Measurements from ENCODE around the gene RIT1.

DNA sequence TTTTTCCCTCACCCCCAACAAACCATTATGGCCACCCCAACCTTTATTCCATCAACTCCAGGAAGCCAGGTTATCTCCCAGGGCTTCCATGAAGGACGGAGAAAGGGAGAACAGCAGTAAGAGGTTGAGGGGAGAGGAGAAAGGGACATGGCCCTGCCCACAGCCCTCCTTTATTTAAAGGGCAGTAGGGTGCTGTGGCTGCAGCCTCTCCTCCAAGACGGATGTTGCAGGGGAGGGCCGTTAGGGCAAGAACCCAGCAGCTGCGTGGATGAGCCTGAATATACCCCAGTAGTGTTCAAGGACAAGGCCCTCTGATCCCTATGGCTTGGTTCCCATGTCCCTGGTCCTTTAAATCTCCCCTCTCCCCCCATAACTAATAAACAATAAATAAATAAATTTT, 36.1 kb upstream of the RIT1 start:
- TF ChIP-seq MYC (IDR thresholded peaks at IDR 0.05; ENCODE audit: low read depth, low read length) (no peak), EZH2 (IDR thresholded peaks at IDR 0.05; ENCODE audit: borderline replicate concordance, low read depth, low read length, severe bottlenecking) (no peak), POLR2AphosphoS5 (IDR thresholded peaks at IDR 0.05; ENCODE audit: insufficient read depth, low read depth, low read length) (no peak), POLR2A (IDR thresholded peaks at IDR 0.05; ENCODE audit: low read depth, low read length) (no peak), JUN (IDR thresholded peaks at IDR 0.05; ENCODE audit: borderline replicate concordance, insufficient read depth, insufficient read length, low read depth) (no peak), FOS (IDR thresholded peaks at IDR 0.05; ENCODE audit: borderline replicate concordance, insufficient read depth, low read length) (no peak), GATA2 (IDR thresholded peaks at IDR 0.05; ENCODE audit: insufficient read depth, insufficient read length, low read depth, low read length) (no peak)
- TF ChIP-seq, protein P1, sequence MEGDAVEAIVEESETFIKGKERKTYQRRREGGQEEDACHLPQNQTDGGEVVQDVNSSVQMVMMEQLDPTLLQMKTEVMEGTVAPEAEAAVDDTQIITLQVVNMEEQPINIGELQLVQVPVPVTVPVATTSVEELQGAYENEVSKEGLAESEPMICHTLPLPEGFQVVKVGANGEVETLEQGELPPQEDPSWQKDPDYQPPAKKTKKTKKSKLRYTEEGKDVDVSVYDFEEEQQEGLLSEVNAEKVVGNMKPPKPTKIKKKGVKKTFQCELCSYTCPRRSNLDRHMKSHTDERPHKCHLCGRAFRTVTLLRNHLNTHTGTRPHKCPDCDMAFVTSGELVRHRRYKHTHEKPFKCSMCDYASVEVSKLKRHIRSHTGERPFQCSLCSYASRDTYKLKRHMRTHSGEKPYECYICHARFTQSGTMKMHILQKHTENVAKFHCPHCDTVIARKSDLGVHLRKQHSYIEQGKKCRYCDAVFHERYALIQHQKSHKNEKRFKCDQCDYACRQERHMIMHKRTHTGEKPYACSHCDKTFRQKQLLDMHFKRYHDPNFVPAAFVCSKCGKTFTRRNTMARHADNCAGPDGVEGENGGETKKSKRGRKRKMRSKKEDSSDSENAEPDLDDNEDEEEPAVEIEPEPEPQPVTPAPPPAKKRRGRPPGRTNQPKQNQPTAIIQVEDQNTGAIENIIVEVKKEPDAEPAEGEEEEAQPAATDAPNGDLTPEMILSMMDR (IDR thresholded peaks at IDR 0.05; ENCODE audit: extremely low read depth in 1 of 2, insufficient read depth in 1 of 2, low read depth in 1 of 2, low read length in 2 of 2) = no peak
- TF ChIP-seq, protein P2, sequence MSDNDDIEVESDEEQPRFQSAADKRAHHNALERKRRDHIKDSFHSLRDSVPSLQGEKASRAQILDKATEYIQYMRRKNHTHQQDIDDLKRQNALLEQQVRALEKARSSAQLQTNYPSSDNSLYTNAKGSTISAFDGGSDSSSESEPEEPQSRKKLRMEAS (IDR thresholded peaks at IDR 0.05; ENCODE audit: insufficient read depth, insufficient read length) = no peak
